ENCODE results near the gene KCNMA1. TPM values are rescaled to one million over a fixed set of nuclear protein-coding genes. Genes with fewer than 3 reads are reported as not detected.

Gene KCNMA1
- total and polyA plus RNA-seq, 4 donors: 36.2 to 95.0 (median 54.3) TPM

GRCh38 chr10:76885816-76886215 lies 751.8 kb downstream of the KCNMA1 start:
- Histone ChIP-seq H3K36me3 (ENCODE audit: control insufficient read depth, insufficient read depth, low read length) (no peaks in the 10 kb centered on the region), H3K27ac (ENCODE audit: low read depth, low read length) (no peak overlapping the region), H3K27me3 (ENCODE audit: control insufficient read depth, insufficient read depth, low read length) (no peaks in the 10 kb centered on the region), H3K4me3 (ENCODE audit: low read depth, low read length) (no peak overlapping the region), H3K4me1 (ENCODE audit: control insufficient read depth, insufficient read depth, low read length) (peaks cover 10% of the 10 kb centered on the region), H3K9me3 (ENCODE audit: control insufficient read depth, insufficient read depth, low read length) (no peaks in the 10 kb centered on the region)
- peak in 2 of 6 donors; percentile 41 to 61 for DNase-seq (ENCODE audit: low read depth in 4 of 6, low spot score in 6 of 6)
- 0% methylated on average over 1 of the region's 4 CpGs for WGBS (ENCODE audit: insufficient coverage)

- H3K27me3 ChIP-seq (ENCODE audit: control insufficient read depth, insufficient read depth, low read length): no peaks in the 10 kb centered on the region
- H3K4me1 ChIP-seq (ENCODE audit: control insufficient read depth, insufficient read depth, low read length): peaks cover 10% of the 10 kb centered on the region
- no CpG with 5 or more reads among the region's 4 CpGs for WGBS (ENCODE audit: insufficient coverage)
- no peak overlapping the region for H3K4me3 ChIP-seq (ENCODE audit: low read depth, low read length)
- H3K27ac ChIP-seq (ENCODE audit: low read depth, low read length): no peak overlapping the region
- H3K36me3 ChIP-seq (ENCODE audit: control insufficient read depth, insufficient read depth, low read length): no peaks in the 10 kb centered on the region
- no peak for DNase-seq (ENCODE audit: low read depth in 4 of 6, low spot score in 6 of 6)
- H3K9me3 ChIP-seq (ENCODE audit: control insufficient read depth, insufficient read depth, low read length): no peaks in the 10 kb centered on the region
Measured at GRCh38 chr10:76884673-76885275, 752.8 kb downstream of the KCNMA1 start.

- WGBS (ENCODE audit: insufficient coverage): no CpG with 5 or more reads among the region's 1 CpG
- no peak for DNase-seq (ENCODE audit: low read depth in 4 of 6, low spot score in 6 of 6)
- Histone ChIP-seq H3K9me3 (ENCODE audit: control insufficient read depth, insufficient read depth, low read length) (no peaks in the 10 kb centered on the region), H3K4me1 (ENCODE audit: control insufficient read depth, insufficient read depth, low read length) (peaks cover 10% of the 10 kb centered on the region), H3K4me3 (ENCODE audit: low read depth, low read length) (no peak overlapping the region), H3K27me3 (ENCODE audit: control insufficient read depth, insufficient read depth, low read length) (no peaks in the 10 kb centered on the region), H3K36me3 (ENCODE audit: control insufficient read depth, insufficient read depth, low read length) (no peaks in the 10 kb centered on the region), H3K27ac (ENCODE audit: low read depth, low read length) (no peak overlapping the region)
Measured at GRCh38 chr10:76883596-76883995, 754.0 kb downstream of the KCNMA1 start.

- DNase-seq (ENCODE audit: low read depth in 4 of 6, low spot score in 6 of 6): peak in 1 of 6 donors; percentile 49
- H3K9me3 ChIP-seq (ENCODE audit: control insufficient read depth, insufficient read depth, low read length): no peaks in the 10 kb centered on the region
- peaks cover 10% of the 10 kb centered on the region for H3K4me1 ChIP-seq (ENCODE audit: control insufficient read depth, insufficient read depth, low read length)
- H3K4me3 ChIP-seq (ENCODE audit: low read depth, low read length): no peak overlapping the region
- H3K36me3 ChIP-seq (ENCODE audit: control insufficient read depth, insufficient read depth, low read length): no peaks in the 10 kb centered on the region
- no peaks in the 10 kb centered on the region for H3K27me3 ChIP-seq (ENCODE audit: control insufficient read depth, insufficient read depth, low read length)
- no peak overlapping the region for H3K27ac ChIP-seq (ENCODE audit: low read depth, low read length)
Measured at GRCh38 chr10:76882796-76883195, 754.8 kb downstream of the KCNMA1 start.

- Histone ChIP-seq H3K36me3 (ENCODE audit: control insufficient read depth, insufficient read depth, low read length) (no peaks in the 10 kb centered on the region), H3K4me3 (ENCODE audit: low read depth, low read length) (no peak overlapping the region), H3K9me3 (ENCODE audit: control insufficient read depth, insufficient read depth, low read length) (no peaks in the 10 kb centered on the region), H3K4me1 (ENCODE audit: control insufficient read depth, insufficient read depth, low read length) (peaks cover 10% of the 10 kb centered on the region), H3K27me3 (ENCODE audit: control insufficient read depth, insufficient read depth, low read length) (no peaks in the 10 kb centered on the region), H3K27ac (ENCODE audit: low read depth, low read length) (no peak overlapping the region)
- WGBS (ENCODE audit: insufficient coverage): 89% methylated on average over 1 of the region's 6 CpGs
- DNase-seq (ENCODE audit: low read depth in 4 of 6, low spot score in 6 of 6): no peak
Measured at GRCh38 chr10:76882245-76882644, 755.4 kb downstream of the KCNMA1 start.

GRCh38 chr10:76881477-76882220 lies 756.0 kb downstream of the KCNMA1 start:
- peaks cover 10% of the 10 kb centered on the region for H3K4me1 ChIP-seq (ENCODE audit: control insufficient read depth, insufficient read depth, low read length)
- no peaks in the 10 kb centered on the region for H3K36me3 ChIP-seq (ENCODE audit: control insufficient read depth, insufficient read depth, low read length)
- peak in 1 of 6 donors; percentile 15 for DNase-seq (ENCODE audit: low read depth in 4 of 6, low spot score in 6 of 6)
- H3K27ac ChIP-seq (ENCODE audit: low read depth, low read length): no peak overlapping the region
- 94% methylated on average over 3 of the region's 3 CpGs for WGBS (ENCODE audit: insufficient coverage)
- no peaks in the 10 kb centered on the region for H3K9me3 ChIP-seq (ENCODE audit: control insufficient read depth, insufficient read depth, low read length)
- no peak overlapping the region for H3K4me3 ChIP-seq (ENCODE audit: low read depth, low read length)
- H3K27me3 ChIP-seq (ENCODE audit: control insufficient read depth, insufficient read depth, low read length): no peaks in the 10 kb centered on the region

- H3K27ac ChIP-seq (ENCODE audit: low read depth, low read length): no peak overlapping the region
- no peaks in the 10 kb centered on the region for H3K27me3 ChIP-seq (ENCODE audit: control insufficient read depth, insufficient read depth, low read length)
- no peaks in the 10 kb centered on the region for H3K36me3 ChIP-seq (ENCODE audit: control insufficient read depth, insufficient read depth, low read length)
- DNase-seq (ENCODE audit: low read depth in 4 of 6, low spot score in 6 of 6): no peak
- H3K4me3 ChIP-seq (ENCODE audit: low read depth, low read length): no peak overlapping the region
- 100% methylated on average over 3 of the region's 4 CpGs for WGBS (ENCODE audit: insufficient coverage)
- no peaks in the 10 kb centered on the region for H3K9me3 ChIP-seq (ENCODE audit: control insufficient read depth, insufficient read depth, low read length)
- H3K4me1 ChIP-seq (ENCODE audit: control insufficient read depth, insufficient read depth, low read length): peaks cover 9% of the 10 kb centered on the region
Measured at GRCh38 chr10:76880931-76881330, 756.7 kb downstream of the KCNMA1 start.

- Histone ChIP-seq H3K27me3 (ENCODE audit: control insufficient read depth, insufficient read depth, low read length) (no peaks in the 10 kb centered on the region), H3K27ac (ENCODE audit: low read depth, low read length) (no peak overlapping the region), H3K4me3 (ENCODE audit: low read depth, low read length) (no peak overlapping the region), H3K4me1 (ENCODE audit: control insufficient read depth, insufficient read depth, low read length) (peaks cover 7% of the 10 kb centered on the region), H3K36me3 (ENCODE audit: control insufficient read depth, insufficient read depth, low read length) (no peaks in the 10 kb centered on the region), H3K9me3 (ENCODE audit: control insufficient read depth, insufficient read depth, low read length) (no peaks in the 10 kb centered on the region)
- WGBS (ENCODE audit: insufficient coverage): 80% methylated on average over 6 of the region's 9 CpGs
- peak in 1 of 6 donors; percentile 57 for DNase-seq (ENCODE audit: low read depth in 4 of 6, low spot score in 6 of 6)
Measured at GRCh38 chr10:76879116-76879913, 758.3 kb downstream of the KCNMA1 start.

- Histone ChIP-seq H3K36me3 (ENCODE audit: control insufficient read depth, insufficient read depth, low read length) (no peaks in the 10 kb centered on the region), H3K27me3 (ENCODE audit: control insufficient read depth, insufficient read depth, low read length) (no peaks in the 10 kb centered on the region), H3K27ac (ENCODE audit: low read depth, low read length) (no peak overlapping the region), H3K4me3 (ENCODE audit: low read depth, low read length) (no peak overlapping the region), H3K9me3 (ENCODE audit: control insufficient read depth, insufficient read depth, low read length) (no peaks in the 10 kb centered on the region), H3K4me1 (ENCODE audit: control insufficient read depth, insufficient read depth, low read length) (peaks cover 7% of the 10 kb centered on the region)
- 100% methylated on average over 1 of the region's 3 CpGs for WGBS (ENCODE audit: insufficient coverage)
- DNase-seq (ENCODE audit: low read depth in 4 of 6, low spot score in 6 of 6): peak in 1 of 6 donors; percentile 4
Measured at GRCh38 chr10:76878514-76878913, 759.1 kb downstream of the KCNMA1 start.

Measured in spinal cord (tissue), 10 donors.